ENCODE measurements around the gene CCT7.
A peak's percentile ranks its signal among the peaks of the same experiment; 100 is the strongest.

Gene CCT7

DNA sequence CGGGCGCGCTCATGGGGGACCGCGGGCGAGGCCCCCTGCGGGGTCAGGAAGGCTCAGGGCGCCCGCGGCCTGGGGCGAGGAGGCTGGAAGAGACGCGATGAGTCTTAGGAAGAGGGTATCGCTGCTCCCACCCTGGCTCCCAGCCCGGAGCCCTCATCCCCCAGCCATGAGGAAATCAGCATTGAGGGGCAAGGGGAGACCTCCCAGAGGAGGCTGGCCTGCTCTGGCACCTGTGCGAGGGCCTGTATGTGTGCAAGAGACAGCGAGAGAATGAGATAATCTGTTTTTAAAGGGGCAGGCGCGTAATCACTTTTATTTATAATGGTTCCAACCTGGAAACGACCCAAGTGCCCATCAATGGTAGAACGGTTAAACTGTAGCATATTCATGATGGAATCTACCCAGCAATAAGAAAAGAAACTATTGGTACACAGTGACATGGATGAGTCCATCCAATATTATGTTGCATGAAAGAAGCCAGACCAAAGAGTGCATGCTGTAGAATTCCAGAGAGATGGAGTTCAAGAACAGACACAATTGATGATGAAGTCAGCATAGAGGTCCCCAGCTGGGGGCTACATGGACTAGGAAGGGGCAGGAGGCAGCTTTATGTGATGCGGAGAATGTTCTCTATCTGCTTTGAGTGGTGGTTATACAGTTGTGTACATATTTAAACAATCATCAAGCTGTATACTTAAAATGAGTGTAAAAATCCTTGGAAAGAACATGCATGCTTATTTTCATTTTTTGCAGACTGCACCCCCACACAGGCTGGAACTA is 35.8 kb downstream of the CCT7 start:
- no peak for DNase-seq

DNA sequence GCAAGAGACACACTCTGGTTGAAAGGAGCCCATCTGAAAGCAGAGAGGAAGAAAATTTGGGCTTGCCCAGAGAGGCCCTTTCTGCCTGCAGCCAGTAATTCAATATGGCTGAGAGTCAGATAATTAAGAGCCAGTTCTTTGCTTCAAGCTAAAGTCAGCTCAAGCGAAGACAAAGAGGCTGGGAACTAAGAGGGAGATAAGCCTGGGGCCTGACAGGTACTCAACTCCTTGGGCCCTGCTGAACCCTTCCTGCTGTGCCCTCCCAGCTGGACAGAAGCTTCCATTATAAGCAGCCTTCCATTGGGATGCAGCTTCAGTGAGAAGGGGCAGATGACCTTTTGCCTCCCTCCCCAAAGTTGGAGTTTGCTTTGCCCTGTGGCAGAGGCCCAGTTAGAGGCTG is 38.2 kb downstream of the CCT7 start:
- DNase-seq, result no peak

DNA sequence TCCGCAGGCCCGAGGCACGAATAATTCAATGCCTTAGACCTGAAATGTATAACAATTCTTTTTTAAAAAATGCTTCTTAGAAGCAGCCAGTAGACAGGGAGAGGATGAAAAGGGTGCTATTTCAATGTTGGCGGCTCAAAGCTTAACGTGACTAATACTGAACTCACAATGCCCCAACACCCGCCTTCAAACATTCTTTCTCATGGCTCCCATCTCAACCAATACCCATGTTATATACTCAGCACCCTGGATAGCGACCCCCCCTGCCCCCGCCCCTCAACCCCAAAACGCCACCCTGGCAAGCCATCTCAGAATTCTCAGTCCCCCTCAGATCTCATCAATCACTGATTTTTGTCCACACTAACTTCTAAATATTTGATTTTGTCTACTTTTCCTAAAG is 45.7 kb downstream of the CCT7 start:
- DNase-seq, result no peak

DNA sequence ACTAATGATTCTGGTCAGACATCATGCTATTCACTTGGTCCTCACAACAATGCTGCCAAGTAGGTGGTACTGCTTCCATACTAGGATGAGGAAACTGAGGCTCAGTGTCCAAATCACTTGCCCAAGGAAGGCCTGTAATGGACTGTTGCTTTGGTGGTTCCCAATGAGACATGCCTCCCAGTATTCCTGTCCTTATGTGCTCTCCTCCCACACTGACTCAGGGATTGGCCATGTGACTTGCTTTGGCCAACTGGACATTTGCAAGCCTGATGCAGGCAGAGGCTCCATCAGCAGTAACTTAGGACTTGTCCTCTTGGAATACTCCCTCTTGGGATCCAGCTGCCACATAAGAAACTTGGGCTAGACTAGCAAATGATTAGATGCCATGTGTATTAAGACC is 47.1 kb downstream of the CCT7 start:
- DNase-seq, result no peak

DNA sequence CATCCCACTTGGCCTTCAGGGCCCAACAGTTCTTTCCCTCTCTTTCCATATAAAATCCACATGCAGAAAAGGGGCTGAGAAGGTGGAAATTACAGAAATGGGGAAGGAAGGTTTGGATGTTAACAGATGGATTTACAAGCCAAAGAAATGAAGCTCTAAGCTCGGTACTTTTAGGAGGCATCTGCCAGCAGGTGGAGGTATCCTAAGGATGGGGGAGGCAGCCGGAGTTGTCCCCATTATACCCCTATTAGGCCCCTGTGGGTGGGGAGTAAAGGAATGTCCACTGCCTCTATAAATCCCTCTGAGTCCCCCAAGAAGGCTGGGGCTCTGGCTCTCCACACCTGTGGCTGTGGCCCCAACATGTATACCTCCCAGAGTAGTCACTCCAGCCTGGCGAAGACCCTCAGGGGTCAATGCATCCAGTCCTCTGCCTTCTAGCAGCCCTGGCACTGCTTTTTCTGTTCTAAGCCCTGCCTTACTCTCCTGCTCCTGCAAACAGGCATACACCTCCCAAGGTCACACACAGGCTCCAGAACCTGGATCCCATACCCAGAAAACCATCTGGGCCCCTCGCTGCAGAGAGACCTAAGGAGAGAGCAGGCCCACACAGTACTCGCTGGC is 48.9 kb downstream of the CCT7 start:
- DNase-seq, result no peak

DNA sequence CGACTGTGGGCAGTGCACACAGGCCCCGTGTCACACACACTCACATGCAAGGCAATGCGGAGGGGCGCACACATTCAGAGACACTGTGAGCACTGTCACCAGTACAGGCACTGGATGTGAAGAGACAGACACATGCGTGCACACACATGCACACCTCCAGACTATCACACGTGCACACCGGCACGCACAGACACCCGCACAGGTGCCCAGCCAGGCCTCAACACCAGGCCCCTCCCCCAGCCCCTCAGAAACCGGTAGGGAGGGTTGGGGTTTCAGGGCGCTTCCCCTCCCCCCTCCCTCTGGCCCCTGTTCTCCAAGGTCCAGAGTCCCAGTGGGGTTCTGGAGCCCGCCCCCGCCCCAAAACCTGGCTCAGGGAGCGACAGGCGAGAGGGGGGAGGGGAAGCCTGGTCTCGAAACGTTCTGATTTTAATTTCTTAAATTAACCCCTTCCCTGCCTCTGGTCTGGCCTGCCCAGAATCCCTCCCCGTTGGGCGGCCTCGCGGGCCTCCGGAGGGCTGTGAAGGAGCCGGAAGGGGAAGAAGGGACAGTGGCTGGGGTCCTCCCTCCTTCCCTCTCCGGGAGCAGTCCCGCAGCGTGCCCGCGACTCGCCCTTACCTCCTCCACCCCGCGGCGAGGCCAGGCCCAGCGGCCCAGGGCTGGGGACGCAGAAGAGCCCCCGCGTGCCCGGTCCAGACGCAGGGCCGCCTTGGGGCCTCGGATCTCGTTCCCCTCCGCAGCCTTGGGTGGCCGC is 49.6 kb downstream of the CCT7 start:
- DNase-seq, result no peak

DNA sequence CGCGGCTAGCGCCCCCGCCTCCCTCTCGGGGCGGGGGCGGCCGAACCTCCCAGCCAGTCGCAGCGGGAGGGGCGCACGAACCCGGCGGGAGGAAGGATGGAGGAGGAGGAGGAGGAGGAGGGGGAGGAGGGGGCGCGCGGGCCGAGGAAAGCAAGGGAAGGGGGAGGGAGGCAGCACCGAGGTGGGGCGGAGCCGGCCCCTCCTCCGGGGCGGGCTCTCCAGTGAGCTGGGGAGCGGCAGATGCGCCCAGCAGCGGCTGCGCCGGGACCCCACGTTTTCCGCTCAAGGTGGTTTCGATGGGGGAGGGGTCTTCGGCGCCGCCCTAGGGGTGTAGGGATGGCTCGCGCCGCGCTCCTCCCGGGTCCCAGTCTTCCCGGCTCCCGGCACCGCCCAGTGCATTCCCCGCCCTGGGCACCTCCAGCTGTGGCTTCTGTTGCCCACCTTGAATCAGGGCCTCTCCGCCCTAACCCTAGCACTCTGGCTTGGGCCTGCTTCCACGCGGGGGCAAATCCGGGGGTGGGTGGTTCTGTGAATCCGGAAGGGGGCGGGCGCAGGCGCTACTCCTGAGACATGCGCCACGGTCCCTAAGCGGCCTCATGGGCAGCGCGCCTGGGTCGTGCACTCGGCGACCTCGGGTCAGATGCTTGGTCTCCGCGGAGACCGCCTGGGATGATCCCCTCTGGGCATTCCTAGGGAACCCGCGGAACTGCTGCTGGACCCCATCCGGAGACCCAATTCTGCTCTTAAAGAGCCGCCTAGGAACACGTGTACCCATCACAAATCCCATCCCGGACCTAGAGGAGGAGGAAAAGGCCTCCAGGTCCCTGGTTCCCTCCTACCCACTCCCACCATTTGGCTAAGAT is 50.4 kb downstream of the CCT7 start, which contains the start of gene FBXO41:
Gene FBXO41 (minus strand): TSS at position 183 of the 863 bp plus-strand sequence. CDS start 14,848 bp downstream, outside the sequence.
- DNase-seq, result no peak

DNA sequence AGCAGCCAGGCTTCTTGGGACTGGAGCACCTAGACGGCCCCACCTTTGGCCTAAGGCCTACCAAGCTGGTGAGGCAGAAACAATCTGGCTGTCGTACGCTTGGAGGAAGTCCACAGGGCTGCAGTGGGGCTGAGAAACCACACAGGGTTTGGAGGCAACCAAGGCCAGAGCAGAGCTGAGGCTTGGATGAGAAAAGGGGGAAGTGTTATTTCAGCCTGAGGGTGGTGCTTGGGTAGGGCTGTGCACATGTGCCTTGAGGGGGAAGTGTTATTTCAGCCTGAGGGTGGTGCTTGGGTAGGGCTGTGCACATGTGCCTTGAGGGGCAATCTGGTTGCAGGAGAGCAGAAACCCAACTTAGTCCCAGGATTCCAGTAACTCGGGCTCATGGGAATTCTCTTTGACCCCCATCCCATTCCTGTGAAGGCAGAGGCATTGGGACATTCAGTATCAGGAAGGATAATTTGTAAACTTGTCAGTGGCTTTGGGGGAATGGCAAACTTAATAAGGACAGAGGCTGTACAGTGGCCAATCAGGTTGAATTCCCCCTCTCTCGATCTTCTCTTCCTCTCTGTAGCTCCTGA is 51.1 kb downstream of the CCT7 start:
- peak; percentile 43 for DNase-seq

DNA sequence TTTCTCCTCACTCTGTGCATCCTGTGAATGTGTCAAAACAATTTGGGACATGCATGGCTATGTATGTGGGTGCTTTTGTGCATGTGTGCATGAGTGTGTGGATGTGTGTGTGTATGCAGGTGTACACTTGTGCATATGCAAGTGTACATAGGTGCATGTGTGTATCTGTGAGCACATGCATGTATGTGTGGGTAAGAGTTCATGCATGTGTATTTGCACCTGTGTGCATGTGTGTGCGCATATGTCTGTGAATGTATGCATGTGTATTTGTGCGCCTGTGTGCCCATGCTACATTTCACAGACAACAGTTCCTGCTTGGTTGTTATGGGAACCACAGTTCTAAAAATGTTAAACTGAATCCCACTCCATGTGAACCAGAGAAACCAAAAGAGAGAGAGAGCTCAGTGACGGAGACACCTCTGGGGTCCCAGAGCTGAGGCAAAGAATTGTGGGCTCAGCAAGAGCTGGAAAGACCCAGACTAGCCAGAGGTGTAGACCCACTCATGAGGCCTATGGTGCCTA is 52.1 kb downstream of the CCT7 start:
- DNase-seq, result no peak

DNA sequence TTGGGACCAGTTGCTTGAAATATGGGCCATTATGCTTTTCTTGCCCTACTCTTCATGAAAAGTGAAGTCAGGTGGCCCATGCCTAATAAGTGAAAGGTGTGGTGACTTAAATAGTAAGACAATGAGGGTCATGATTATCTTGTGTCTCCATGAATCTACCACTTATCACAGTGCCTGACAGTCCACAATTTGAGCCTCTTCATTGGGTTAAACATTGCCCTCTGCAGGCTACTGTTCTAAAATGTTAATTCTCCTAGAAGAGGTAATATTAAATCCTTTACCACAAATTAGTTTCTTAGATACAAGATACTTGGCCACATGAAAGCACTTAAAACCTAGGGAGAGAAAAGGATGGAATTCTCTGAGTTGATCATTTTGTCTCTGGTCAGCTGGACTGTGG is 55.2 kb downstream of the CCT7 start:
- DNase-seq, result peak; percentile 20

DNA sequence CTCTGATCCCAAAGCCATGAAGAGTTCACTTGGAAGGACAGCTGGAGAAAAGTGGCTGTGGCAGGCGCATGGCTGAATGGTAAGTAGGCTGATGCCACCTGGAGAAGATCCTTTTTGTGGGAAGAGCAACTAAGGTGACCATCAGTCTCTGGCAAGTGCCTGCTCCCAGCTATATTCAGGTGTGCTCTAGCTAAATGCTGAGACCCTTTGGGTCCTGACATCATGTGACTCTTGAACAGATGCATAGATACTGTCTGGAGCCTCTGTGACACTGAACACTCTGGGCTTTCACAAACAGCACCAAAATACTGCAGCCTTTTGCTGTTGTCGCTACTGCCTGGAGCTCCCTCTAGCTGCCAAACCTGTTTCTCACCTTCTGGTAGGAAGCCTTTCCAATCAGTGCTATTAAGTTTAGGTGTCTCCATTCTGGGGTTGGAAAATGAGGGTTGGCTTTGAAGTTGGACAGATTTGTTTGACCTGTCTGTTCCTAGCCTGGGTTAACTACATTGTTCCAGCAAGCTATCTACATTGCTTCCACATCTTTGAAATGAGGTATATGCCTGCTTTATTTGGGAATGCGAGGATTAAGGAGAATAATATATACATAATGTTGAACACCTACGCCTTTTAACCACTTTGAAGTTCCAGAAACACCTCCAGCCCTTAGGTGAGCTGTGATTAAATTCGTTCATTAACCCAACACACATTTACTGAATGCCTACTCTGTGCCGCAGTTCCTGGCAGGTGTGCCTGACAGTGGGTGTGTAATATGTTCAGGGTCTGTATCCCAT is 56.1 kb downstream of the CCT7 start:
- peak; percentile 54 for DNase-seq

DNA sequence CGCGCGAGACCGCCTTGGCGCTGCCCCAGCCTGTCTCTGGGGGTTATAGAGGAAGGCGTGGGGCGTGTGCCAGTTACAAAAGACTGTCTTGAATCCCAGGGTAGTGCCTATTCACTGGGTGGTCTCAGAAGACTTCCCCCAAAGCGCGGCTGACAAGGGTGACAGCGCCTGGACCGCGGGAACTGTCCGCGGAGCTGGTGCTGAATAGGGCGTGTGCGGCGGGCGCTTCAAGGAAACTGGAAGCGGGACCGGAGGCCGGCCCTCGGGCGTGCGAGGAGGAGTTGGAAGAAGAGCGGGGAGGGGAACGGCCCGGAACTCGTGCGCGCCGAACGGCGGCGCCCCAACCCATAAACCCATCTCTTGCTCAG is 57.0 kb downstream of the CCT7 start:
- DNase-seq, result peak; percentile 64

DNA sequence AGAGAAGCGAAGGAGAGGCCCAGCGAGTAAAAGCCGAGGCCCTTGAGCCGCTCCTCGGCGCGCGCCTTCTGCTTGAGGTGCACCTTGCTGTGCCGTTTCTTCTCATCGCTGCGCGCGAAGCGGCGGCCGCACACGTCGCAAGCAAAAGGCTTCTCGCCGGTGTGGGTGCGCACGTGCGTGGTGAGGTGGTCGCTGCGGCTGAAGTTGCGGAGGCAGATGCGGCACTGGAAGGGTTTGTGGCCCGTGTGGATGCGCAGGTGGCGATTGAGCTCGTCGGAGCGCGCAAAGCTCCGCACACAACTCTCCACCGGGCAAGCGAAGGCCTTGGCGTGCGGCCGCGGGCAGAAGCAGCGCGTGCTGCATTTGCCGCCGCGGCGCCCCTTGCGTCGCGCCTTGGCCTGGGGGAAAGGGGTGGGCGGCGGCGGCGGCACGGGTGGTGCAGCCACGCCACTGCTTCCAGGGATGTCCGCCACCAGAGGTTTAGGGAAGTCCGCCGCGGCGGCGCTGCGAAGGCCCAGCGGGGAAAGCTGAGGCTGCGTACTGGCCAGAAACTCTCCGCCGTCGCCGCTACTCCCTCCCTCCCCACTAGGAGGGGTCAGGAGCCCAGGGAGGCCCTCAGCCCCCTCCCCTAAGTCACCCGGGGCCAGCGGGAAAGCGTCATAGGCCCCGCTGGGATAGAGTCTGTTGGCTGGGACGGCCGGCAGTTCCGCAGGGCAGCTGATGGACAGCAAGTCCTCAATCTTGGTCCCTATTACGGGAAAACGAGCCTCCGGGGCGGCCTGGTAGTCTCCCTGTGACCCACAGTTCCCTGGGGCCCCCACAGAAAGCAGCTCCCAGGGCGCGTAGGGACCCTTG is 57.6 kb downstream of the CCT7 start:
- no peak for DNase-seq

DNA sequence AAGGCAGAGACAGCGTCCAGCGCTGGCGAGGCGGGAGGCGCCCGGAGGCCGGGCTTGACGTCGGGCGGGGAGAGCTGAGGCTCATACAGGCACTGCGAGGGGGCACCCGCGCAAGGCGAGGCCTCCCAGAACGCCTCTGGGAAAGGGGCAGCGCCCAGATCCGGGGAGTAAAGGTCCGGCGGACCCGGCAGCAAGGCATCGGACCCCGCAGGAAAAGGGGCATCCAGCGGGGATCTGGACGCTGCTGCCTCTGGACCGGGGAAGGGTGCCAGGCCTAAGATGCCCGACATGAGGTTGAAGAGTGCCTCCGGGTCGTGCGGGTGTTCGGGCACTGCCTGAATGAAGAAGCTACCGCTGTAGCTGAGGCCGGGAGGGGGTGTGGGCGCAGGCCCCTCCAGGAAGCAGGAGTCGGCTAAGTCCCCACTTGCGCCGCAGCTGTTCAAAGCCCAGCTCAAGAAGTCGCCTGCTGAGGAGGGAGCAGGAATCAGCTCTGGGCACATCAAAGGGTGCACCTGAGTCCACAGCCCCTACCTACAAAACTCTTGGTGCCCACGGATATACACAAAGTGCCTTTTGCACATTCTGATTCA is 58.3 kb downstream of the CCT7 start:
- no peak for DNase-seq

DNA sequence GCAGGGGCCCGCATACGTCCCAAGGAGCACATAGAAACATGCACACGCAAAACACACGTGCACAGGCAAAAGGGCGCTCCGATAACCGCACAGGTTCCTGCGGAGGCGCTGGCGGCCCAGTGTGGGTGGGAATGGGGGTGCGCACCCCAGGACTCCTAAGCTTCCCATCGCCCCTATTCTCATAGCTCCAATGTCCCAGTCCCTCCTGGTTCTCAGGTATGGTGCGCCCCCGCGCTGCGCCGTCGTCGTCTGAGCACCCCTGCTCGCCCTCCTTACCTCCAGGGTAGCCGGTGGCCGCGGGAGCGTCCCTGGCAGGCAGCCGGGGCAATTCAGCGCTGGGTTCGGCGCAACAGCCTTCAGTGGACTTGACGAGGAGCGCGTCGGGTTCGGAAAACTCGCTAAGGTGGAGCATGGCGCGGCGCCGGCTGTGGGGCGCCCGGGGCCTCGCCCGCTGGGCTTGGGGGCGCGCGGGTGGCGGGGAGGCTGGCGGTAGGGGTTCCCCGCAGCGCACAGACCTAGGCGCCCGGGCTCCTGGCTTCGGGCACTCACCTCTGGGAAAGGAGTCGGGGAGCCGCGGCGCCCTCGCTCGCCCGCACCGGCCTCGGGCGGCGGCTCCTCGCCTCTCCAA is 58.9 kb downstream of the CCT7 start:
- DNase-seq, result no peak

DNA sequence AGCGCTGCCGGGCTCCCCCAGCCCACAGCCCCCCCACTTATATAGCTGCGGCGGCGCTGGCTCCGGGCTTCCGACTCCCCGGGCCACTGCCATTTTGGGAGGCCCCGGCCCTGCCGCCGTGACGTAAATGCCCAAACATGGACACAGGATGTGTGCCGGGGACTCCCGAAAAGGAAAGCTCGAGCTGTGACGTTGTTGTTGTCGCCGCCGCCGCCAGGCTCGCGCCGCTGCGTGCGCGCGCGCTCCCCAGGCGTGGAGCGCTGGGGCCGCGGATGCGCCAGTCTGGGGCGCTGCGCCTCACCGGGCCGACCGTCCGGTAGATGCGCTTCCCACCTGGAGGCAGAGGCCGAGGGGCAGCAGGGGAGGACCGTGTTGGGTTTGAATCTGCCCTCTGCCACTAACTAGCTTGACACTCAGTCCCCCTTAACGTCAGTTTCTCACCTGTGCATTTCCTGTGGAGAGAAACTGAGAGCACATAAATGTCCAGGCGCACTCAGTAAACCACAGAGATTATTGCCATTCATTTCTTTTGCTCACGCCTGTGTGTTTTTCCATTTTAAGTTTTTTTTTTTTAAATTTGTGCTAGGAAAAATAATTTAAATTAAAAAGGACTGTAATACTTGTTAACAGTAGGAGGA is 59.5 kb downstream of the CCT7 start, which contains the start of gene EGR4:
Gene EGR4 (minus strand): TSS at position 15 of the 638 bp plus-strand sequence. CDS start 231 bp downstream, outside the sequence.
- DNase-seq, result peak; percentile 60

DNA sequence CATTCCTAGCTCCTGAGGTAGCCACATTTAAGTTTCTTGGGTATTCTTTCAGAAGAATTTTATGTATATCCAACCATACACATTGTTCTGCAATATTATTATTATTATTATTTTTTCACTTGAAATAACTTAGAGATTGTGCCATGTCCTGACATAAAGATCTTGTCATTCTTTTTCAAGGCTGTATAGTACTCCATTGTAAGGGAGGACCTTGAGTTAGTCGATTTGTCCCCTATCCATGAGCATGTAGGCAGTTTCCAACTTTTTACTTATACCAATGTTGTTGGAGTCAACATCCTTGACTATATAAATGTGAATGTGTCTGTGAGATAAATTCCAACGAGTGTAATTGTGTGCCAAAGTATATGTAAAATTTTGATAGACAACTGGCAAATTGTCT is 60.1 kb downstream of the CCT7 start:
- no peak for DNase-seq

DNA sequence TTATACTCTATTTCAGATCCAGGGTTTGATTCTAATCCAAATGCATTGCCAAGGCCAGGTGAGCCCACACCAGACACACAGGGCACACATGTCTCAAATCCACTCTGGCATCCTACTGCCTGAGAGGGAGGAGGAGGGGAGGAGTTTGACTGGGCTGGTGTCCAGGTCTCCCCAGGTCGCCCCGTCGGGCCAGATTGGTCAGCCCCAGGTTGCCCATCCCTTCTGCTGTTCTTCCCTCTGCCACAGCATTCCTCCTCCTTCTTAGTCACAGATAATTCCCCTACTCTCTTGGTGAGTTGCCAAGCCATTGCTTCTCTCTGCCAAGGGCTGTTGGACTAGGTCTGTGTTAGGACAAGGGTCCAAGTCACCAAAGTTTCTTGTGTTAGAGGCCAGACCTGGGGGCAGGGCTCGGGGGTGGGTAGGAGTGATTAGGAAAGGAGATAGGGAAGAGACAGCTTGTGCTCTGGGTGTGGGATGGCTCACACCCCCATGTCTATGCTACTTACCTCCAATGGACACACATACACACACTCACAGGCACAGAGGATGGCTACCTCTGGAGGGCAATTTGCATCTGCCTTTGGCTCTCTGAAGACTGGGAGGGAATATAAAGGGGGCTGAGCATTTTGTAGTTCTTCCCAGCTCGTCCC is 61.8 kb downstream of the CCT7 start:
- DNase-seq, result no peak

Data from hematopoietic multipotent progenitor cell treated with erythropoietin and hydrocortisone succinate and interleukin-3 and kit ligand, for 8 days (in vitro differentiated cells).